ENCODE measurements around the gene TRPV4.

Gene TRPV4

DNA sequence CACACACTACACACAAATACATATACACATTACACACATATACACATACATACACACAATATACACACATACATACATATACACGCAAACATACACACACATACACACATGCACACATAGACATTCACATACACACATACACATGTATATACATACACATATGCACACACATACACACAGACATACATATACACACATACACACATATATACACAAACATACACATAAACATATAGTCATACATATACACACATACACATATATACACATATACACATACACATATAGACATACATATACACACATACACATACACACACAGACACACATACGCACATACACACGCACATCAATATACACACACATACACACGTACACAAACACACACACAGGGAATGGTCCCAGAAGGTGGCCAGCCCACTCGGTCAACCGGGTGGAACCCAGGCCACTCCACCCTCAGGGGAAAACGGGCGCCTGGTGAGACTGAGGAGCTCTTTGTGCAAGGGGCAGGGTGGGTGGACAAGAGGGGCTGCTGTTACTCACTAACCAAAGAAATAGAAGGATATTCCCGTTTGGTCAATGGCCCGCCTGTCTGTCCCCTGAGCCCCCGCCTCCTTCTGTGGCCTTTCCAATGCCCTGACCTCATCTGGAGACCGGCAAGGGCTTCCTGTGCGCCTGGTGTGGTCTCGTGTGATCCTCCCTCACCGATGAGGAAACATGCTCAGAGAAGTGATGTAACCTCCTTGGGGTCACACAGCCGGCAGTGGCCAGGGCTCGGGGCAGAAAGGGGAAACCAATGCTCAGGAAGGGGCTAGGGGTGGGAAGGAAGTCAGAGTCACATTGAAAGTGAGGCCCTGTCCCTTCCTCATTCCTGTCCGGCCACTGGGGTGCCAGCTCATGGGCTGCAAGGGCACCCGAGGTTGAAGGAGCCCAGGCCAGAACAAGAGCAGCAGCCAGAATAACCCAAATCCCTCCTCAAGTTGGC, 5.3 kb downstream of the TRPV4 start:
- no peak for DNase-seq

DNA sequence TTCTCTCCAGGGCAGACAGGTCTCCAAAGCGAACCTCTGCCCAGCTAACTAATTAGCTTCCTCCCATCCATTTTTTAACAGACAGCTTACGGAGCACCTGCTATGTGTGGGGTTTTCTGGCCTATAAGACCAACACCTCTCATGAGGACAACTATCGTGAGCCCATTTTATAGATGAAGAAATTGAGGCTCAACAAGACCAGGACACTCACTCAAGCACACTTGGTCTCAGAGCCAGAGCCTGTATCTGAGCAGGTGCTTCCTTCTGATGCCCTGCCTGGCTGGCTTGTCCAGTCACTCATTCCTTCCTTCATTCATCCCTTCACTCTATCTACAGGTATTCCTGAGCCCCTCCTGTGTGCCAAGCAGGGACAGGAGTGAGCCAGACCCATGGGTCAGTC, 6.1 kb downstream of the TRPV4 start:
- DNase-seq: no peak

DNA sequence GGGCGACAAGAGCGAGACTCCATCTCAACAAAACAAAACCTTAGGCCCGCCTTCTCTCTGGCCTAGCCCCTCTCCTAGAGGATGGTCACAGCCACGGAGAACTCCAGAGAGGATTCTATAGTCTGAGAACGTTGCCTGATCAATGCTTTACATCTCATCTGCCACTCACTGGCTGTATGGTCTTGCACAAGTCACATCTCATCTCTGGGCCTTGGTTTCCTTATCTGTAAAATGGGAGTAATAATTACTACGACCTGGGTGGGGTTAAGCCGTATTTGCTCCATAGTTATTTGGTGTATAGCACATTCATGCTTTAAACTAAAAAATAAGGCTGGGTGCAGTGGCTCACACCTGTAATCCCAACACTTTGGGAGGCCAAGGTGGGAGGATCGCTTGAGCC, 8.5 kb downstream of the TRPV4 start:
- no peak for DNase-seq

DNA sequence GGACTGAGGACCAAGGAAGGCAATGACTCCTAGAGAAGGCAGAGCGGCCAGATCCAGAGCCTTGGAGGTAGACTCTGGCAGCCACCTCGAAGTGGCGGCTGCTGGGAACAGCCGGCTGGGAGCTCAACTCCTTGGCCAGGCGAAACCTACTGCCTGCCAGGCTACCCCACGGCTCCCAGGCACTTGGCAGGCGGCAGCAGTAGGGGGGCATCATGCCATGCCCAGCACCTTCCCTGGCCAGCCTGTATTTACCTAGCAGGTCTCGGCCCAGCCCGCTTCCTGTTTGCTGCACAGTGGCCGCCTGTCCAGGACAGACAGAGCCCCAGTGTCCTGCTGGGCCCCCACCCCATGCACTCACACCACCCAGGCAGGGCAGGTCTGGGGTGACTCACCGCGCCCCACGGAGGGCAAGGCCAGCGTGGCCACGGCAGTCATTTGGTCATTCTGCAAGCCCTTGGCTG, 10.2 kb downstream of the TRPV4 start:
- DNase-seq: no peak

DNA sequence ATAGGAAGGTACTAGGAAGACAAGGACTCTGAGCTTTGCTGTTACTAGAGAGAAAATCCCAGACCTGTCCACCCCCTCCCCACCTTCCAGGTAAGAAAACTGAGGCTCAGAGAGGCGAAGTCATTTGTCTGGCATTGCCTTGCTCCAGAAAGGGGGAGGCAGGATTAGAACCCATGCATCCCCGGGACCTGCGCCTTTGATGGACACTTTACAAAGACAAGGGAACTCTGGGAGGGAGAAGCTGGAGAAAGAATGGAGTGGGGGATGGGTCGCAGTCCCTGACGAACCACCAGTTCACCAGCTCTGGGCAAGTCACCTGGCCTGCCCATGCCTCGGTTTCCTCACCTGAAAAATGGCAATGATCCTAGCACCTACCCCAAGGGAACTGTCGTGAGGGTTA, 10.8 kb downstream of the TRPV4 start:
- no peak for DNase-seq

DNA sequence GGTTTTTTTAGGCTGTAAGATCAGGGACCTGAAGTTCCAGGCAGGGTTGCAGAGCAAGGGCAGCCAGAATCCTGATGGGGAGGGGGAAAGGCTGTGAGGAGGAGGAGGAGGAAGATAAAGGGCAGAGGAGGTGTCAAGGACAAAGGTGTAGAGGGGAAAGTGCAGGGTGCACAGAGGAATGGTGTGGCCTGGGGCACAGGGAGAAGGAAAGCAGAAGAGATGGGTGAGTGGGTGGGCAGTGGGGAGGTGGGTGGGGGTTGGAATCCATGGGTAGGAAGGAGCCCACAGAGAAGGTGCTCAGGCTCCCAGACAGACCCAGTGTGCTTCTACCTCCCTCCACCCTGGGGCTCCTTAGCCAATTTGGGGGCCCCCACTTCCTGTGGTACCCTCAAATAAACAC, 11.2 kb downstream of the TRPV4 start:
- DNase-seq: no peak

DNA sequence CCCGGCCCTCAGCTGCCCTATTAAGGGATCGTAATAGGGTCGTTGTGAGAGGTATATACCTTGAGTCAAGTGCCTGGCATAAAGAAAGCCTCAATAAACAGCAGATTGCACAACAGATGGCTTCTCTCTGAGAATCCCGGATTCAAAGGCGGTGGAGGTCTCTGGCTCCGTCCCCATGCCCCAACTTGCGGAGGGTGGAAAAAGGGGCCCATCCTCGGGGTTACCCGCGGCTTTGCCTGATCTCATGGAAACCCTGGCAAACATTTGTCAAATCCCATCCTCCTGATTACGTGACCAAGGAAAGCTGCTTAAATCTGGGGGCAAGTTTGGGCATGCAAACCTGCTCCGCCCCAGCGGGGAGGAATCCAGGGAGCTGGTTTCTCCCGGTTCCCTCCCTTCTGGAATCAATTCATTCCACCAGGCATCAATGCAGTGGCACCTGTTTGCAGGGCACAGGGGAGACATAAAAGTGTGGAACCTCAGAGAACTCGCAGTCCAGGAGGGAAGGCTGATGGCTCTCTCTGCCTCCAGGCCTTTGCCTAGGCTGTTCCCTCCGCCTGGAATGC, 12.3 kb downstream of the TRPV4 start:
- DNase-seq: no peak

DNA sequence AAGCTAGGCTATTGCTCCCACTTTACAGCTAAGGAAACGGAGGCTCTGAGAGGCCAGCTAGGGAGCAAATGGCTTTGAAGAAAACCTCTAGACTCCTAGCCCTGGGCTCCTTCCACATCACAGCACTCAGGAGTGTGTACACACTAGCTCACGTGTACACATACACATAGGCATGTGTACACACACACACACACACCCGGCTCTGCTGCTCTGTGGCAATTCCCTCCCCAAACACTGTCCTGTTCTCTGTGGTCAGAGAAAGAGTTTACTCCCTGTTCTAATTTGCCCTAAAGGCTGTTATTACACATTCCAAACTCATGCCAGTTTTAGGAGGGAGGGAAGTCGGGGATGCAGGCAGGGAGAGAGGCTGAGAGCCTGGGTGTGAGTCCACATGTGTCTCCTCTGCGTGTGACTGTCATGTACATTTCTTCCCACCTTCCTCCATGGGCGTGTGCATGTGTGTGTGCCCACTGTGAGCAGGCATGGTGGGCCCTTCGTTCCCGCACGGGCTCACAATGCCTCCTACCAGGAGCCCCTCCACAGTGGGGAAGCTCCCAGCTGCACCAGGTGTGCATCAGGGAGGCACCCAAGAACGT, 14.2 kb downstream of the TRPV4 start:
- no peak for DNase-seq

DNA sequence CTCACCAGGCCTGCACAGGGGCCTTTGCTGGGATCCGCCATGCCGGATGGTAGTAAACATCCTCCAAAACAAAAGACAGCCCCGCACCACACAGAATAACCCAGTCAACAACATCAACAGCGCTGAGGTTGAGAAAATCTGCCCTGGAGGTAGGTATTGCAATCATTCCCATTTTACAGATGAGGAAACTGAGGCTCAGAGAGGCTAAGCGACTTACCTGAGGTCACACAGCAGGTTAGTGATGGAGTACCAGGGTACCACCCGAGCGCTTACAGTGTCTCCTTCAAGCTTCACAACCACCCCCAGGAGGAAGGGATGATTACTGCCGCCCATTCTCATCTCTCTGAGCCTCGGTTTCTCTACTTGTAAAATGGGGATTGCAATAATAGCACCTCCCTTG, 14.9 kb downstream of the TRPV4 start:
- DNase-seq: no peak

DNA sequence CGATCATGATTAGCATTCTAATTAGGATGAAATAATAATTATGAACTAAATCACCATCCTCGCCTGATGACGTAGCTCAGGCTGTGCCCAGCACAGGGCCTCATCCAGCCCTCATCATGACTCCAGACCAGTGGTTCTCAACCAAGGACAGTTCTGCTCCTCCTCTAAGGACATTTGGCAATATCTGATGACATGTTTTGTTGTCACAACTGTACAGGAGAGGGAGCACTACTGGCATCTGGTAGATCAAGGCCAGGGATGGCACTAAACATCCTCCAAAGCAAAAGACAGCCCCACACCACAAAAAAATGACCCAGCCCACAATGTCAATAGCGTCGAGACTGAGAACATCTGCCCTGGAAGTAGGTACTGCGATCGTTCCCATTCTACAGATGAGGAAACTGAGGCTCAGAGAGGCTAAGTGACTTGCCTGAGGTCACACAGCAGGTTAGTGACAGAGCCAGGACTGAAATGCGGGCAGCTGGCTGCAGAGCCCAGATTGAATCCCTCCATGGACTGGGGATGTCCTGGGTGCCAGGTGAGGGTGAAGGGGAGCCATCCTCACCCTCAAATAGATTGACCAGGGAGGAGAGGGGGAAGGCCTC, 15.5 kb downstream of the TRPV4 start:
- DNase-seq: no peak

DNA sequence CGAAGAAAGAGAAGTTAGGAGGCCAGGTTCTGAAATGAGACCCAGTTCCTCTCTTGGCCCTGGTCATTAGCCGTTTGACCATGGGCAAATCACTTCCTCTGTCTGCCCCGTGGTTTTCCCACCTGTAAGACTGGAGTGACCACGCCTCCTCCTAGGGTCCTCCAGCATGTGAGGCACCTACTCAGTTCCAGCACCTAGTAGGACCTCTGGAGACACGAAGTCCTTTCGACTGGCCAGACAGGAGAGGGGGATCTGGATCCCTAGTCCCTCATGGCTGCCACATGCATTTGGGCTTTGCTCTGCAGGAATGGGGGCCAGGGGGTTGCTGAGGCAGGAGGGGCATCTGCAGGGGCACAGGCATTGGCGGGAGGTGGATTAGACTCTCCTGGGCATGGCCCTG, 16.3 kb downstream of the TRPV4 start:
- no peak for DNase-seq

DNA sequence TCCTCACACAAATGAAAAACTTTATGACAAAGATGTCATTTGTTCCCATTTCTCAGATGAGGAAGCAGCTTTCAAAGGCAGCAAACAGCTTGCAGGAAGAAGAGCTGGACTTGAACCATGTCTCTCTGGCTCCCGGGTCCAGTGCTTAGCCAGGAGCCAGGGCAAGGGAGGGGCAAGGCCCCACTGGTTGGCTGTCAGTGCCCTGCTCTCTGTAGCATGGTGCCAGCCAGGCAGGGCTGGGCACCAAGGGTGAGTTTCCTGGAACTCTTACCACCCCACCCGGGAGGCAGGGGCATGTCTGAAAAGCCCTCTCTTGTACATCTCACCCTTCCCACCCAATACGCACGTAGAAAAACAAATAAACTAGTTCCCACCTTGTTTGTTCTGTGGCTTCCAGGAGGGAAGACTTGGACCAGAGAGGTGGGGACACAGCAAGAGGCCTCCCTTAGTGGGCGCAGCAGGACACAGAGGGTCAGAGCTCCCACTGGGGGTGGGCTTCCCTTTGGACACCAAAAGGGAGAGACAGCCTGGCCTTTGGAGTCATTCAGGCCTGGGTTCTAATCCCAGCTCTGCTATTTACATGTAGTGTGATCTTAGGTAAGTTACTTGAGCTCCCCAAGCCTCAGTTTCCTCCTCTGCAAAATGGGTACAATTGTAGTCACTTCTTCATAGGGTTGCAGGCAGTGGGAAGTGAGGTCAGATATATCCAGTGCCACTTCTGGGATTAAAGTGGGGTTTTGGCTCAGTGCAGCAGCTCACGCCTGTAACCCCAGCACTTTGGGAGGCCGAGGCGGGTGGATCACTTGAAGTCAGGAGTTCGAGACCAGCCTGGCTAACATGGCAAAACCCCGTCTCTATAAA, 17.2 kb downstream of the TRPV4 start:
- no peak for DNase-seq

DNA sequence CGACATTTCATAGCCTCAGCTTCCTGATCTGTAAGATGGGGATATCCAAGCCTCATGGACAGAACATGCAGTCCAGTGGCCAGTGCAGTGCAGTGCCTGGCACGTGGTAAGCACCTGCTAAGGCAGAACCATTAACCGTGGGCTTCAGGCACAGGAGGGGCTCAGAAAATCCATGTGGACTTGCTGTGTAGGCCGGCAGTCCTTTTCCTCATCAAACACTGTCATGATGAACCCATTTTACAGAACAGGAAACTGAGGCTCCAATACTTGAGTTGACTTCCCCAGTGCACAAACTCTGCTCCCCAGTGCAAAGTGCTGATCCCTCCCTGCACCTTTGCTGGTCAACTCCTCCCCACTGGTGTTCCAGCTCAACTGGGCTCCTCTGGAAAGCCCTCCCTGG, 18.0 kb downstream of the TRPV4 start:
- DNase-seq: no peak

DNA sequence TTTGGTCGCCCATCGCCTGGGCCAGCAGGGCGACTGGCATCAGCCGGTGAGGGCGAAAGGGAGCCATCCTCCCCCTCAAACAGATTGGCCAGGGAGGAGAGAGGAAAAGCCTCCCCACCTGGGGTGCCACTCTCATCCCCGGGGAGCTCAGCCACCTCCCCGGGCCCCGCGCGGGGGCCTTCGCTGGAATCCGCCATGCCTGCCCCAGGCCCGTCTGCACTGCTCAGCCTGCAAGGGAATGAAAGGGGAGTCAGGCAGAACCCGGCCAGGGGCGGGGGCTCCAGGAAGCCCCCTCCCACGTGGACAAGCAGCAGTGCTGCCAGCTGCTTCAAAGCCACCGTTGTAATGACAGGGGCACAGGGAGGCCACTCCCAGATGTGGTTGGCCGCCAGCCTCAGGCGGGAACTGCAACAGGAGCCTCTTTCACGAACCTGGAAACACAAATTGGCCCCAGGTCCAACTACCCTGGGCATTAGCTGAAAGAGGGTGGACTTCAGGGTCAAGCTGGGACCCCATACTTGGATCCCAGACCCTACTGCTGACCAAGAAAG, 18.5 kb downstream of the TRPV4 start:
- DNase-seq: no peak

DNA sequence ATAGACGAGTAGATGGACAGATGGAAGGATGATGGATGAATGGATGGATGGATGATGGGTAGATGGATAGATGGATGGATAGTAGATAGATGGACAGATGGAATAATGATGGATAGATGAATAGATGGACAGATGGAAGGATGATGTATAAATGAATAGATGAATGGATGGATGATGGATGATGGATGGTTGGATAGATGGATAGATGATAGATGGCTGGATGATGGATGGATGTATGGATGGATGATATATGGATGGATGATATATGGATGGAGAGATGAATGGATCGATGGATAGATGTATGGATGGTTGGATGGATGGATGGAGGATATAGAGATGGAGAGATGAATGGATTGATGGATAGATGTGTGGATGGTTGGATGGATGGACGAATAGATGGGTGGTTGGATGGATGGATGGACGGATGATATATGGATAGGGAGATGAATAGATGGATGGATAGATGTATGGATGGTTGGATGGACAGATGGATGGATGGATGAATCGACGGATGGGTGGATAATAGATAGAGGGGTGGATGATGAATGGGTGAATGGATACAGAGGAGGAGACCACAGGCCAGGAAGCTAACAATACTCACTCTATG, 19.3 kb downstream of the TRPV4 start:
- no peak for DNase-seq

DNA sequence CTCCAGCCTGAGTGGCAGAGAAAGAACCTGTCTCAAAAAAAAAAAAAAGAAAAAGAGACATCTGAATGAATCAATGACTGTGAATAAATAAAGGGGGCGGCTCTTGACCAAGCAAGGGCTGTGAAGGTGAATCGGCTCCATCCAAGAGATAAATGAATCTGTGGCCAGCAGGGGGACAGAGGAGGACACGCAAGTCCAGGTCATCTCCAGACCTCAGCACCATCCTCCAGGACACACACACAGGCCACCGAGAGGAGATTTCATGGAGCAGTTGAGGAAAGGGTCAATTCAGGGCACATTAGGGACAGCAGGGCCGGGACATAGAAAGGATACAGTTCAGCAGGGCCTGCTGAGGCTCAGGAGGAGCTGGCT, 21.6 kb downstream of the TRPV4 start:
- no peak for DNase-seq

DNA sequence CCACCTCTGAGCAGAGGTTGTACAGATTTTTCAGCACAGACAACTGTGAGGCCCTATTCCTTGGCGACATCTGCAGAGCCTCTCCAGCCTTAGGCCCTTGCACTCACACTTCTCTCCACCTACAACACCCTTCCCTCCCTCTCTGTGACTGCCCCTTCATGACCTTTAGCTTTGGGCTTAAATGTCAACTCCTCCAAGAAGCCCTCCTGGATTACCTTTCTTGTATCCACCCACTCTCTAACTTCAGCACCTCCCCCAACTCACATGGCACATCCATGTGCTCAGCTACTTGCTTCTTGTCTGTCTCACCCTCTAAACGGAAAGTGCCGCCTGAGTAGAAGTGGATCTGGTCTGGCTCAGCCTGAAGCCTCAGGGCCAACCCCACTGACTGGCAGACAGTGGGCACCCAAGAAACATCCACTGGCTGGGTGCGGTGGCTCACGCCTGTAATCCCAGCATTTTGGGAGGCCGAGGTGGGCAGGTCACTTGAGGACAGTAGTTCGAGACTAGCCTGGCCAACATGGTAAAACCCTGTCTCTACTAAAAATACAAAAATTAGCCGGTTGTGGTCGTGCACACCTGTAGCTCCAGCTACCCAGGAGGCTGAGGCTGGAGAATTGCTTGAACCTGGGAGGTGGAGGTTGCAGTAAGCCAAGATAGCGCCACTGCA, 22.1 kb downstream of the TRPV4 start:
- no peak for DNase-seq

DNA sequence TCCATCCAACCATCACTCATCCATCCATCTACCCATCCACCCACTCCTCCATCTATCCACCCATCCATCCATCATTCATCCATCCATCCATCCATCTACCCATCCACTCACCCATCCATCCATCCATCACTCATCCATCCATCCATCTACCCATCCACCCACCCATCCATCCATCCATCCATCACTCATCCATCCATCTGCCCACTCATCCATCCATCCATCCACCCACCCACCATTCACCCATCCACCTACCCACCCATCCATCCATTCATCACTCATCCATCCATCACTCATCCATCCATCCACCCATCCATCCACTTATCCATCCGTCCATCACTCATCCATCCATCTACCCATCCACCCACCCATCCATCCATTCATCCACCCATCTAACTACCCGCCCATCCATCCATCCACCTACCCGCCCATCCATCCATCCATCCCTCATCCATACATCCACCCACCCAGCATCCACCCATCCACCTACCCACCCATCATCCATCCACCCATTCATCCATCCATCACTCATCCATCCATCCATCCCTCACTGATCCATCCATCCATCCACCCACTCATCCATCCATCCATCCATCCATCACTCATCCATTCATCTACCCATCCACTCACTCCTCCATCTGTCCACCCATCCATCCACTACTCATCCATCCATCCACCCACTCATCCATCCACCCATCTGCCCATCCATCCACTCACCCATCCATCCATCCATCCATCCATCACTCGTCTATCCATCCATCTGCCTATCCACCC, 24.1 kb downstream of the TRPV4 start:
- no peak for DNase-seq

DNA sequence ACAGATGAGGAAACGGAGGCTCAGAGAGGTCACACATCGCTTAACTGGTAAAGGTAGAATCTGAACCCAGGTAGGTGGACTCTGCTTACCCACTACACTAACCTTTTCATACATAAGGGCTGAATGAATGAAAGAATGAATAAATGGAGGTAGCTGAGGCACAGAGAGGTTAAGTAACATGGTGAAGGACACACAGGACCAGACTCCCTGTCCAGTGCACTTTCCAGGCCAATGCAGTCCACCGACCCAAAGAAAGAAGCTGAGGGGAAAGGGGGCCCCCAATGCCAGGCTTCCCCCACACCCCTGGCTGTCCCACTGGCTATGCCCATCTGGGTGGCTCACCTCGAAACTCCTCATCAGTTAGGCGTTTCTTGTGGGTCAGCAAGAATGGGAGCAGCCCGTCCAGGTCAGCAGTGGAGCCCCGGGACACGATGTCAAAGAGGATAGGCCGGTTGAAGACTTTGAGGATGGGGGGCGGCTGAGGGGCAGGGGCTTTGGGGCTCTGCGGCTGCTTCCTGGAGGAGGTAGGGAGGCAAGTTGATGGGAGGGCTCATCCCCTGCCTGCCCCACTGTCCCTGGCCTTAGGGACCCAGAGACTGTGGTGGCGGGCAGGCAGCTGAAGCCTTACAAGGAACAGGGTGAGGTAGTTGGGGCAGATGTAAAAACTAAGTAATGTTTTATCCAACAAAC, 25.1 kb downstream of the TRPV4 start:
- no peak for DNase-seq

All from stimulated activated CD4-positive, alpha-beta T cell treated with anti-CD3 and anti-CD28 coated beads, Interleukin-4, amount 100 ng/mL, for 4 hours (primary cell).